ENCODE results near the gene SVOP.

- TF ChIP-seq, protein P1, sequence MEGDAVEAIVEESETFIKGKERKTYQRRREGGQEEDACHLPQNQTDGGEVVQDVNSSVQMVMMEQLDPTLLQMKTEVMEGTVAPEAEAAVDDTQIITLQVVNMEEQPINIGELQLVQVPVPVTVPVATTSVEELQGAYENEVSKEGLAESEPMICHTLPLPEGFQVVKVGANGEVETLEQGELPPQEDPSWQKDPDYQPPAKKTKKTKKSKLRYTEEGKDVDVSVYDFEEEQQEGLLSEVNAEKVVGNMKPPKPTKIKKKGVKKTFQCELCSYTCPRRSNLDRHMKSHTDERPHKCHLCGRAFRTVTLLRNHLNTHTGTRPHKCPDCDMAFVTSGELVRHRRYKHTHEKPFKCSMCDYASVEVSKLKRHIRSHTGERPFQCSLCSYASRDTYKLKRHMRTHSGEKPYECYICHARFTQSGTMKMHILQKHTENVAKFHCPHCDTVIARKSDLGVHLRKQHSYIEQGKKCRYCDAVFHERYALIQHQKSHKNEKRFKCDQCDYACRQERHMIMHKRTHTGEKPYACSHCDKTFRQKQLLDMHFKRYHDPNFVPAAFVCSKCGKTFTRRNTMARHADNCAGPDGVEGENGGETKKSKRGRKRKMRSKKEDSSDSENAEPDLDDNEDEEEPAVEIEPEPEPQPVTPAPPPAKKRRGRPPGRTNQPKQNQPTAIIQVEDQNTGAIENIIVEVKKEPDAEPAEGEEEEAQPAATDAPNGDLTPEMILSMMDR (IDR thresholded peaks at IDR 0.05), result no peak
- TF ChIP-seq EZH2 (IDR thresholded peaks at IDR 0.05; ENCODE audit: borderline replicate concordance, insufficient read depth, low read depth, low read length, poor library complexity, severe bottlenecking), result no peak
These were observed 2.6 kb downstream of the SVOP start for GRCh38 chr12:109018296-109018695.

All from B cell (primary cell).